ENCODE results near the gene ASIP.
"Not testable (repeated sequence)": the region's sequence is repeated elsewhere in the genome, so short reads cannot be mapped to it uniquely, and the experiment has no call there.

ASIP gene, protein sequence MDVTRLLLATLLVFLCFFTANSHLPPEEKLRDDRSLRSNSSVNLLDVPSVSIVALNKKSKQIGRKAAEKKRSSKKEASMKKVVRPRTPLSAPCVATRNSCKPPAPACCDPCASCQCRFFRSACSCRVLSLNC

DNA sequence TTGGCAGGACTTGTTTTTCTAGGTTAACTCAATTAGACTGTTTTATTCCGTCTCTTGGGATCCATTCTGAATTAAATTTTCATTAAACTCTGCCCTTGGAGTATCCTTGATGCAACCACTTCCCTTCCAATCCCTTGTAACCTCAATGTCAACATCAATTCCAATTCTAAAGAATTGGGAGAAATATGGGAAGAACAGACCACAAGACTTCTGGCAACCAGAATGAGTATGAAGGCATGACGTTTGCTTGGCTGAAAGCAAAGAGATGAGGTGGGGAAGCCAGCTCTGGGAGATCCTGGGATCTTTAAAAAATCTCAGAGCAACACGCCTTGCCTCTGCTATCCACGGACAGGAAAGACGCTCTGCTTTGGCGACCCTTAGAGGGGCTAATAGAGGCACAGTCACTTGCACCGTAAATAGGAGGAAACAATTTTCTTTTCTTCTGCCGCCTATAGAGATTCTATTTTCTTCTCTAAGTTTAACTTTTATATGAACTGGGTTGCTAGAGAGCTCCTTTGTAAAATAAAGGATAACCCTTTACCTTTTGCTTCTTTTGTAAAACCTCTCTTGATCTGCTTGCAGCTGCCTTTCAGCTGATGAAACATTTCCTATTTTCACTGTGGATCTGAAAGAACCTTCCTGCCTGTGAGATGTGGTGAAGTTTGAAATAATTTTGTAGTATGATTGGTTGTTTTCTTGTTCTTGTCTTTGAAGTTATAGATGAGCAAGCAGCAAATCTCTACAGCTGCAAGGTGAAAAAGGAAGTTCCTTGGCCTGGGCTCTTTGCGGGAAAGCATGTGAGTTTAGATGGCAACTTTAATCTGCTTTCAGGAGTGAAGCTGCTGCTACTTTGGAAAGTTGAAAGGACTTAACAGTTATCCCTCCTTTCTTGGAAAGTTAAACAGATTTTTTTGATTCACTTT is at the start of gene ASIP:
Gene ASIP, plus strand, starts transcription at position 731 of the 923 bp plus-strand sequence. CDS start 18,952 bp downstream, outside the sequence.
- H3K27me3 ChIP-seq, result no peaks in the 10 kb centered on the region
- peak within 1 kb of the TSS in 10 of 11 experiments; percentile 32 to 70 (median 56); a peak in 18 of 22 replicates for H3K27ac ChIP-seq
- H3K4me1 ChIP-seq, result peaks cover 21 to 43% (median 30%) of the 10 kb centered on the region in 10 experiments
- H3K4me2 ChIP-seq, result peak within 1 kb of the TSS; percentile 64 to 85 (median 75)
- no peaks in the 10 kb centered on the region for H4K20me1 ChIP-seq
- no peaks in the 10 kb centered on the region for H3K36me3 ChIP-seq
- no peak for TF ChIP-seq Cebpa-rat (IDR thresholded peaks at IDR 0.05)
- no peak within 1 kb of the TSS; a peak in 1 of 20 replicates for H3K4me3 ChIP-seq
- H3K9me3 ChIP-seq (replicated peaks in 1 of 11), result peaks cover 25 to 34% (median 31%) of the 10 kb centered on the region in 11 experiments
- peak within 1 kb of the TSS in 8 of 11 experiments; percentile 2 to 54 (median 22); a peak in 9 of 22 replicates for H3K9ac ChIP-seq

DNA sequence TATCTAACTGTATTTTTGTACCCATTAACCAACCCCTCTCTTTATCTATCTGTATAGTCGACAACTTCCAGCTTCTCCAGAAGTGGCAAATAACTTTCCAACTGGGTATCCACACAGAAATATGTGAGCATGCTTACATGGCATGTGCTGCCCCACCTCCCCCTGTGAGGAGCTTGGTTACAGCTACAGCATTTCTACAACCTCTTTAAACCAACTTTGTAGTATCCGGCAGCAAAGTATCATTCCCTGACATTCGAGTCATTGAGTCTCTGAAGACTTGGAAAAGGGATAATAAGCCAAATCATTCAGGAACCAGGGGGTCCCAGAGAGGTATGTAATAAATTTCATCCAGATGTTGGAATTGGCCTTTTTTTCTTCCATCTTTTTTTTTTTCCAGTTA is 48.2 kb upstream of the ASIP start:
- H3K27me3 ChIP-seq, result no peaks in the 10 kb centered on the region
- peaks cover 0 to 32% (median 22%) of the 10 kb centered on the region in 10 experiments; a peak in 15 of 20 replicates for H3K4me1 ChIP-seq
- TF ChIP-seq Cebpa-rat (IDR thresholded peaks at IDR 0.05), result no peak
- H3K9ac ChIP-seq, result no peak overlapping the region
- no peak overlapping the region for H3K4me3 ChIP-seq
- no peaks in the 10 kb centered on the region for H3K9me3 ChIP-seq (replicated peaks in 1 of 11)
- no peaks in the 10 kb centered on the region for H4K20me1 ChIP-seq
- no peak overlapping the region for H3K27ac ChIP-seq
- no peaks in the 10 kb centered on the region for H3K36me3 ChIP-seq
- H3K4me2 ChIP-seq, result peak overlapping the region in 4 of 11 experiments; percentile 45 to 85 (median 48); a peak in 6 of 22 replicates

DNA sequence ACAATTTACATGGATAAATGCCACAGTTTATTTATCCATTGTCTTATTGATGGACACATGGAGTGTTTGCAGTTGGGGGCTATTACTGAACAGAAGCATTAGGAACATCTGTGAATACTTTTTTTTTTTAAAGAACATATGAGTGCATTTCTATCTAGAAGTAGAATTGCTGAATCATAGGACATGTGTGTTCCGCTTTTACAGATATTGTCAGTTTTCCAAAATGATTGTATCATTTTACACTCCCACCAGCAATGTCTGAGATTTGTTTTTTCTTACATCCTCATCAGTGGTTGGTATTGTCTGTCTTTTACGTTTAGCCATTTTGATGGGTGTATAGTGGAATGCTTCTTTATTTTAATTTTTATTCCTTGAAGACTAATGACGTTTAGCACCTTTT is 42.0 kb upstream of the ASIP start:
- no peak for TF ChIP-seq Cebpa-rat (IDR thresholded peaks at IDR 0.05)
- Histone ChIP-seq H3K4me3 (no peak overlapping the region), H3K36me3 (no peaks in the 10 kb centered on the region), H4K20me1 (no peaks in the 10 kb centered on the region), H3K27me3 (no peaks in the 10 kb centered on the region), H3K9me3 (replicated peaks in 1 of 11) (peaks cover 0 to 9% (median 0%) of the 10 kb centered on the region in 11 experiments; a peak in 6 of 22 replicates), H3K9ac (no peak overlapping the region), H3K4me2 (no peak overlapping the region), H3K4me1 (peaks cover 12 to 30% (median 26%) of the 10 kb centered on the region in 10 experiments; a peak in 19 of 20 replicates), H3K27ac (no peak overlapping the region)

DNA sequence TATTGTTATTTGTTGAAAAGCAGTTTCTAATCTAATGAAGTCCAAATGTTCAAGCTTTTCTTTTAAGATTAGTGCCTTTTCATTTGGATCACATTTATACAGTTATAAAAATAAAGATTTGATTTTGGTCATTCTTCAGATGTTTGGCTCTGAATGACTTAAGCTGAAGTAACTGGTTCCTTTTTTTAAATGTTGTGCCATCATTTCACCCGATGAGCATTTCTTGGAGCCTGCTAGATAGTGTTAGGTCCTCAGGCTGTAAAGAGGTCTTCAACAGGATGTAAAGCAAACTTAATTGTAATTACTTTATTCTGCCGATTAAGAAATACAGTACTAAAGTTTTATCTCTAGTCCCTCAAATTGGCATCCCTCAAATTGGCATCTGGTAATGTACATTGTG is 41.2 kb upstream of the ASIP start:
- no peaks in the 10 kb centered on the region for H4K20me1 ChIP-seq
- H3K9me3 ChIP-seq (replicated peaks in 1 of 11), result peaks cover 0 to 9% (median 0%) of the 10 kb centered on the region in 11 experiments; a peak in 6 of 22 replicates
- H3K4me1 ChIP-seq, result peaks cover 7 to 25% (median 20%) of the 10 kb centered on the region in 10 experiments
- H3K4me3 ChIP-seq, result no peak overlapping the region
- no peak overlapping the region for H3K27ac ChIP-seq
- no peak for TF ChIP-seq Cebpa-rat (IDR thresholded peaks at IDR 0.05)
- no peak overlapping the region for H3K9ac ChIP-seq
- H3K36me3 ChIP-seq, result no peaks in the 10 kb centered on the region
- H3K4me2 ChIP-seq, result peak overlapping the region in 10 of 11 experiments; percentile 0 to 36 (median 22); a peak in 11 of 22 replicates
- no peaks in the 10 kb centered on the region for H3K27me3 ChIP-seq

DNA sequence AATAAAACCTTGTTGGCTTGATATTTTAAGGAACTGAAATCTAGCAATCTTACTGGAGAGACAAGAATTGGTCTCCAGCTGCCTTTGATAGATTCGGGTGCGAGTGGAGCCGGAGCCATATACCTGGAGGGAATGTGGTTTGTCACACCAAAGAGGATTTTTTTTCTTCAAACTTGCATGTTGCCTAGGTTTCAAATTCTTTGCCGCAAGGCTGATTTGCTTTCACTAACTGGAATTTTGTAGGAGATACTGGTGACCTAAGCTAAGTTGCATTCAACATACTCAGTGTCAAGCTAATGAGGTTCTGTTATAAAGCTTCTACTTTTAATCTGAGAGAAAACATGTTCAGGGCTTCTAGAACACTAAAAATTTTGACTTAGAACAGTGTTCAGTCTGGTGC is 39.7 kb upstream of the ASIP start:
- no peak overlapping the region for H3K27ac ChIP-seq
- no peak overlapping the region for H3K9ac ChIP-seq
- H3K4me1 ChIP-seq, result peaks cover 7 to 27% (median 19%) of the 10 kb centered on the region in 10 experiments; a peak in 19 of 20 replicates
- H3K4me3 ChIP-seq, result no peak overlapping the region
- no peaks in the 10 kb centered on the region for H4K20me1 ChIP-seq
- H3K4me2 ChIP-seq, result peak overlapping the region in 1 of 11 experiments; percentile 3; a peak in 2 of 22 replicates
- H3K36me3 ChIP-seq, result no peaks in the 10 kb centered on the region
- H3K9me3 ChIP-seq (replicated peaks in 1 of 11), result peaks cover 8 to 19% (median 11%) of the 10 kb centered on the region in 11 experiments
- no peaks in the 10 kb centered on the region for H3K27me3 ChIP-seq
- no peak for TF ChIP-seq Cebpa-rat (IDR thresholded peaks at IDR 0.05)

DNA sequence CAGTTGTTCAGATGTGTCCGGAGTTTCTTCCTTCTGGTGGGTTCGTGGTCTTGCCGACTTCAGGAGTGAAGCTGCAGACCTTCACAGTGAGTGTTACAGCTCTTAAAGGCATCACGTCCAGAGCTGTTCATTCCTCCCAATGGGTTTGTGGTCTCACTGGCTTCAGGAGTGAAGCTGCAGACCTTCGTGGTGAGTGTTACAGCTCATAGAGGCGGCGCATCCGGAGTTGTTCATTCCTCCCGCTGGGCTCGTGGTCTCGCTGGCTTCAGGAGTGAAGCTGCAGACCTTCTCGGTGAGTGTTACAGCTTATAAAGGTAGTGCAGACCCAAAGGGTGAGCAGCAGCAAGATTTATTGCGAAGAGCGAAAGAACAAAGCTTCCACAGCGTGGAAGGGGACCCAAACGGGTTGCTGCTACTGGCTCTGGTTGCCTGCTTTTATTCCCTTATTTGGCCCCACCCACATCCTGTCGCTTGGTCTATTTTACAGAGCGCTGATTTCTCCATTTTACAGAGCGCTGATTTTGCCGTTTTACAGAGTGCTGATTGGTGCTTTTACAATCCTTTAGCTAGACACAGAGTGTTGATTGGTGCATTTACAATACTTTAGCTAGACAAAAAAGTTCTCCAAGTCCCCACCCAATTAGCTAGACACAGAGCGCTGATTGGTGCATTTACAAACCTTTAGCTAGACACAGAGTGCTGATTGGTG is 35.9 kb upstream of the ASIP start:
- H3K9ac ChIP-seq, result peak overlapping the region in 9 of 11 experiments; percentile 22 to 63 (median 50); a peak in 14 of 22 replicates
- H4K20me1 ChIP-seq, H3K36me3 ChIP-seq, H3K27me3 ChIP-seq: not testable (repeated sequence)
- peak overlapping the region in 7 of 11 experiments; percentile 11 to 59 (median 43); a peak in 9 of 22 replicates for H3K27ac ChIP-seq
- H3K4me2 ChIP-seq, result peak overlapping the region; percentile 43 to 76 (median 60); a peak in 21 of 22 replicates
- H3K4me3 ChIP-seq, result peak overlapping the region; percentile 33 to 61 (median 48); a peak in 17 of 20 replicates
- peaks cover 42 to 55% (median 47%) of the 10 kb centered on the region in 11 experiments for H3K9me3 ChIP-seq (replicated peaks in 1 of 11)
- peaks cover 4 to 36% (median 25%) of the 10 kb centered on the region in 10 experiments for H3K4me1 ChIP-seq

DNA sequence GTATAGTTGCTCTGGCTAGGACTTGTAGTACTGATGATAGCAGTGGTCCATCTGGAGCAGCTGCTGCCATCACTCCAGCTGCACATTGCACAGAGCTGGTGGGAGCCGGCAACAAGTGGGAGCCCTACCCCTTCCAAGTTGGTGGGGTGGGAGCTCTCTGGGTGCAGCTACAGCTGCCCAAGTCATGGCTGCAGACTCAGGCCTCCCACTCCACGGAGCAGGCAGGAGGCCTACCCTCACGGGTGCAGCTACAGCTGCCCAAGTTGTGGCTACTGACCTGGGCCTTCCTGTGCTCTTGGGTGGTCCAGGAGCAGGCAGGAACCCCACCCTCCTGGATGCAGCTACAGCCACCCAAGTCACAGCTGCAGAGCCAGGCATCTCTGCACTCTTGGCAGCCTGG is 32.1 kb upstream of the ASIP start:
- peaks cover 50 to 74% (median 66%) of the 10 kb centered on the region in 11 experiments for H3K9me3 ChIP-seq (replicated peaks in 1 of 11)
- no peaks in the 10 kb centered on the region for H4K20me1 ChIP-seq
- H3K9ac ChIP-seq, result no peak overlapping the region
- H3K36me3 ChIP-seq, result no peaks in the 10 kb centered on the region; a peak in 1 of 22 replicates
- peaks cover 0 to 34% (median 22%) of the 10 kb centered on the region in 10 experiments; a peak in 14 of 20 replicates for H3K4me1 ChIP-seq
- no peak for TF ChIP-seq Cebpa-rat (IDR thresholded peaks at IDR 0.05)
- H3K27ac ChIP-seq, result no peak overlapping the region
- H3K4me3 ChIP-seq, result no peak overlapping the region
- H3K27me3 ChIP-seq, result no peaks in the 10 kb centered on the region
- peak overlapping the region in 4 of 11 experiments; percentile 77 to 84 (median 80); a peak in 4 of 22 replicates for H3K4me2 ChIP-seq

DNA sequence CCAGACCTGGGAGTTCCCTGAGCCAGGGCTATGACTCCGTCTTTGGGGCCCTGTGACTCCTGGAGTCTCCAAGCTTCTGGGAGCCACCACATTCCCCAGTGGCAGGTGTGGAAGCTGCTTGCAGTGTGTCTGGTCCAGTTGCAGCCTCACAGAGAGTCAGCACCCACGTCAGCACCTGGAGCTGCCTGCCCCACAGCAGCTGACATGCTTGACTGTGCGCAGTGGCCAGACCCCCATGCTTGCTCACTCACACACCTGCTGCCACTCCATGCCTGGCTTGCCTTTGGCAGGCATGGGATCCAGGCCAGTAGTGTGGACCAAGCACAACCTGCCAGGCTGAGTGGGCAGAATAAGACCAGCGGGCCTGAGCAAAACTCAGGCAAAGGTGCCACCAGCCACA is 31.0 kb upstream of the ASIP start:
- H3K4me1 ChIP-seq, result peaks cover 0 to 29% (median 17%) of the 10 kb centered on the region in 10 experiments; a peak in 14 of 20 replicates
- H3K9me3 ChIP-seq (replicated peaks in 1 of 11), result peaks cover 50 to 74% (median 65%) of the 10 kb centered on the region in 11 experiments
- H3K4me2 ChIP-seq, result peak overlapping the region in 9 of 11 experiments; percentile 2 to 84 (median 74); a peak in 17 of 22 replicates
- H4K20me1 ChIP-seq, result no peaks in the 10 kb centered on the region
- peak overlapping the region in 1 of 11 experiments; percentile 20; a peak in 1 of 22 replicates for H3K27ac ChIP-seq
- H3K9ac ChIP-seq, result peak overlapping the region in 1 of 11 experiments; percentile 34; a peak in 1 of 22 replicates
- H3K4me3 ChIP-seq, result peak overlapping the region in 2 of 10 experiments; percentile 5 to 20; a peak in 2 of 20 replicates
- H3K36me3 ChIP-seq, result no peaks in the 10 kb centered on the region; a peak in 1 of 22 replicates
- H3K27me3 ChIP-seq, result peaks cover 0 to 7% (median 2%) of the 10 kb centered on the region in 11 experiments; a peak in 11 of 22 replicates
- TF ChIP-seq Cebpa-rat (IDR thresholded peaks at IDR 0.05), result no peak

Data from BLaER1 treated with 17β-estradiol and CSF1 and Interleukin-3, amounts not matched to agents 10 nM and 100 nM (cell line).